Nephron (organoid): ENCODE results near the gene WFDC11.
"Not testable (repeated sequence)": the region's sequence is repeated elsewhere in the genome, so short reads cannot be mapped to it uniquely, and the experiment has no call there.

Source experiments
- H3K27ac Mint-ChIP-seq, 3 experiments: 2 replicates each; pipeline ENCODE4 v1.8.0; 2020; ENCODE audit warnings: mixed read lengths in 3 of 3, mild to moderate bottlenecking in 2 of 3, moderate library complexity in 1 of 3
- H3K27me3 Mint-ChIP-seq: 2 replicates; pipeline ENCODE4 v1.8.0; 2021; ENCODE audit warnings: low read depth, mild to moderate bottlenecking, moderate library complexity, mixed read lengths
- H3K36me3 Mint-ChIP-seq: 2 replicates; pipeline ENCODE4 v1.8.0; 2020; ENCODE audit warnings: low read depth, mixed read lengths
- H3K4me1 Mint-ChIP-seq: 2 replicates; pipeline ENCODE4 v1.8.0; 2020; ENCODE audit warnings: mixed read lengths
- H3K4me3 Mint-ChIP-seq, 3 experiments: 2 replicates each; pipeline ENCODE4 v1.8.0; 2020; ENCODE audit warnings: mild to moderate bottlenecking in 3 of 3, mixed read lengths in 3 of 3, moderate library complexity in 2 of 3
- H3K9me3 Mint-ChIP-seq: 2 replicates; pipeline ENCODE4 v1.8.0; 2020; ENCODE audit warnings: mixed read lengths
- CTCF ChIP-seq, 3 experiments: fragments of 200-600 bp; sonication (generic); IDR thresholded peaks; one replicate each; pipeline ENCODE4 v1.5.0; 2021; ENCODE audit warnings: antibody characterized with exemption in 3 of 3; ENCODE audit not compliant: unreplicated experiment in 3 of 3

WFDC11 gene

GRCh38 chr20:45685896-45686295 is 15.9 kb upstream of the WFDC11 start:
- peaks cover 2% of the 10 kb centered on the region for H3K9me3 Mint-ChIP-seq
- H3K36me3 Mint-ChIP-seq = no peaks in the 10 kb centered on the region
- H3K27ac Mint-ChIP-seq = no peak overlapping the region
- no peaks in the 10 kb centered on the region for H3K4me1 Mint-ChIP-seq
- peaks cover 12% of the 10 kb centered on the region for H3K27me3 Mint-ChIP-seq
- H3K4me3 Mint-ChIP-seq = no peak overlapping the region
- TF ChIP-seq CTCF (IDR thresholded peaks at IDR 0.05; ENCODE audit: unreplicated experiment in 3 of 3) = no peak

- TF ChIP-seq CTCF (IDR thresholded peaks at IDR 0.05; ENCODE audit: unreplicated experiment in 3 of 3) = no peak
- Mint-ChIP-seq H3K27me3 (peaks cover 7% of the 10 kb centered on the region), H3K9me3 (peaks cover 23% of the 10 kb centered on the region)
These were observed 9.6 kb upstream of the WFDC11 start for GRCh38 chr20:45679650-45680049.

GRCh38 chr20:45672765-45673164 is 2.7 kb upstream of the WFDC11 start:
- no peak for TF ChIP-seq CTCF (IDR thresholded peaks at IDR 0.05; ENCODE audit: unreplicated experiment in 3 of 3)
- H3K27me3 Mint-ChIP-seq = no peaks in the 10 kb centered on the region
- no peak overlapping the region for H3K27ac Mint-ChIP-seq
- H3K4me1 Mint-ChIP-seq = no peaks in the 10 kb centered on the region
- peaks cover 16% of the 10 kb centered on the region for H3K9me3 Mint-ChIP-seq
- H3K4me3 Mint-ChIP-seq = no peak overlapping the region
- no peaks in the 10 kb centered on the region for H3K36me3 Mint-ChIP-seq

More at GRCh38 chr20:45679650-45680049, 9.6 kb upstream of the WFDC11 start:
- no peaks in the 10 kb centered on the region for H3K36me3 Mint-ChIP-seq
- no peaks in the 10 kb centered on the region for H3K4me1 Mint-ChIP-seq
- H3K27ac Mint-ChIP-seq = no peak overlapping the region
- H3K4me3 Mint-ChIP-seq = no peak overlapping the region

- not testable (repeated sequence) for H3K27me3 Mint-ChIP-seq, H3K36me3 Mint-ChIP-seq, H3K27ac Mint-ChIP-seq, H3K4me1 Mint-ChIP-seq, H3K4me3 Mint-ChIP-seq
- H3K9me3 Mint-ChIP-seq = peaks cover 21% of the 10 kb centered on the region
These were observed 13.0 kb downstream of the WFDC11 start for GRCh38 chr20:45657038-45657437.

- not testable (repeated sequence) for H3K4me1 Mint-ChIP-seq, H3K36me3 Mint-ChIP-seq, H3K27ac Mint-ChIP-seq, H3K9me3 Mint-ChIP-seq, H3K4me3 Mint-ChIP-seq
- peaks cover 12% of the 10 kb centered on the region for H3K27me3 Mint-ChIP-seq
These were observed 18.3 kb downstream of the WFDC11 start for GRCh38 chr20:45651726-45652125.

- no peaks in the 10 kb centered on the region for H3K9me3 Mint-ChIP-seq
- H3K4me3 Mint-ChIP-seq = no peak overlapping the region
These were observed 20.7 kb downstream of the WFDC11 start for GRCh38 chr20:45649312-45649863.

More at GRCh38 chr20:45649312-45649863, 20.7 kb downstream of the WFDC11 start:
- Mint-ChIP-seq H3K4me1 (no peaks in the 10 kb centered on the region), H3K27ac (no peak overlapping the region), H3K36me3 (no peaks in the 10 kb centered on the region), H3K27me3 (peaks cover 12% of the 10 kb centered on the region)
- no peak for TF ChIP-seq CTCF (IDR thresholded peaks at IDR 0.05; ENCODE audit: unreplicated experiment in 3 of 3)
